K562 (cell line): ENCODE data around the gene SAP25. TPM values are rescaled to one million over a fixed set of nuclear protein-coding genes. Genes with fewer than 3 reads are reported as not detected.
A peak's percentile ranks its signal among the peaks of the same experiment; 100 is the strongest.

Source experiments
- ATAC-seq: fragments of 200-7000 bp; cut with Tn5 transposase; 3 replicates; pipeline ENCODE4 v1.9.1; 2020; ENCODE audit warnings: moderate library complexity
- BruUV-seq: library from RNA; stranded (reverse); fragments of 400-500 nt; replicated peaks from 2 replicates; lab custom pipeline; 2021; lab: Mats Ljungman, UMichigan
- CTCF ChIA-PET: fragments of 300-600 bp; formaldehyde crosslinking; extraction: SDS; loops from one replicate; lab custom pipeline; 2021; ENCODE audit warnings: low intra/inter-chr PET ratio; lab: Yijun Ruan, JAX
- POLR2A ChIA-PET: fragments of 300-600, 350-650 bp; sonication (Branson Sonifier 250); formaldehyde crosslinking; extraction: SDS; loops from one replicate; lab custom pipeline; 2021; ENCODE audit warnings: antibody characterized with exemption, inconsistent platforms; lab: Yijun Ruan, JAX
- DNase-seq, 4 experiments: peaks; one replicate each; pipeline versions ENCODE4 v3.0.0 to v3.0.0-alpha.2; 2011 to 2018; ENCODE audit warnings: low spot score in 3 of 4, mixed read lengths in 3 of 4; ENCODE audit errors: extremely low read depth in 1 of 4
- FAIRE-seq: peaks from 2 replicates; lab custom pipeline; 2011; peaks lifted over from hg19 to GRCh38; lab: Jason Lieb, UNC
- H2AFZ ChIP-seq: 2 replicates; pipeline ENCODE4 v1.6.0; 2011; ENCODE audit warnings: low read depth, low read length, control low read depth, inconsistent platforms
- H3K27ac ChIP-seq: fragments of 200-600 bp; 3 replicates; pipeline ENCODE4 v1.8.0; 2011; ENCODE audit warnings: low read depth, mild to moderate bottlenecking, control low read depth, inconsistent platforms, low read length, moderate library complexity, mixed read lengths; ENCODE audit errors: extremely low read depth
- H3K27me3 ChIP-seq, 2 experiments: fragments of 300-600 bp in 1 of 2; 2 replicates in 1 of 2; 3 replicates in 1 of 2; pipeline versions ENCODE4 v1.6.0 to v1.8.0; 2011; ENCODE audit warnings: inconsistent platforms in 2 of 2, low read length in 2 of 2, mild to moderate bottlenecking in 1 of 2, mixed read lengths in 1 of 2, moderate library complexity in 1 of 2; ENCODE audit not compliant: control insufficient read depth in 2 of 2, insufficient read depth in 2 of 2
- H3K36me3 ChIP-seq: fragments of 300-600 bp; 3 replicates; pipeline ENCODE4 v1.8.0; 2011; ENCODE audit warnings: mild to moderate bottlenecking, low read length, inconsistent platforms; ENCODE audit not compliant: control insufficient read depth, insufficient read depth
- H3K4me1 ChIP-seq, 2 experiments: fragments of 200-600 bp in 1 of 2; replicated peaks in 1 of 2; 2 replicates in 1 of 2; 3 replicates in 1 of 2; pipeline versions ENCODE4 v1.5.1 to v1.8.0; 2011; ENCODE audit warnings: inconsistent platforms in 2 of 2, low read length in 2 of 2, mild to moderate bottlenecking in 1 of 2, mixed read lengths in 1 of 2, moderate library complexity in 1 of 2; ENCODE audit not compliant: control insufficient read depth in 2 of 2, insufficient read depth in 2 of 2
- H3K4me2 ChIP-seq: 2 replicates; pipeline ENCODE4 v1.6.1; 2011; ENCODE audit warnings: low read length, control low read depth, inconsistent platforms, mixed read lengths; ENCODE audit not compliant: insufficient read depth
- H3K4me3 ChIP-seq: fragments of 200-600 bp; sonication (generic), shearing (Covaris generic); 2 replicates; pipeline ENCODE4 v1.5.1; 2016; ENCODE audit warnings: control low read depth, inconsistent platforms
- H3K79me2 ChIP-seq: fragments of 200-600 bp; 3 replicates; pipeline ENCODE4 v1.8.0; 2011; ENCODE audit warnings: low read length, inconsistent platforms; ENCODE audit not compliant: control insufficient read depth, insufficient read depth
- H3K9ac ChIP-seq, 2 experiments: 2 replicates each; pipeline versions ENCODE4 v1.6.0 to v1.6.1; 2011; ENCODE audit warnings: low read depth in 2 of 2, low read length in 2 of 2, control low read depth in 1 of 2, inconsistent platforms in 1 of 2, mild to moderate bottlenecking in 1 of 2, mixed read lengths in 1 of 2; ENCODE audit not compliant: insufficient read depth in 1 of 2
- H3K9me1 ChIP-seq: one replicate; pipeline ENCODE4 v1.6.0; 2011; ENCODE audit warnings: inconsistent platforms, mild to moderate bottlenecking, low read length, moderate library complexity; ENCODE audit not compliant: control insufficient read depth, insufficient read depth
- H3K9me3 ChIP-seq: replicated peaks from 2 replicates; pipeline ENCODE4 v1.5.1; 2011; ENCODE audit warnings: low read depth, low read length, inconsistent platforms; ENCODE audit not compliant: control insufficient read depth, insufficient read depth
- H4K20me1 ChIP-seq: replicated peaks from 2 replicates; pipeline ENCODE4 v1.6.1; 2011; ENCODE audit warnings: low read length, inconsistent platforms, mixed read lengths; ENCODE audit not compliant: control insufficient read depth, insufficient read depth
- KLF1 ChIP-seq: fragments of 450-650 bp; IDR thresholded peaks from 2 replicates; pipeline ENCODE4 v1.6.1; 2016; ENCODE audit warnings: missing genetic modification characterization, missing compliant biosample characterization
- LEF1 ChIP-seq: fragments of 450-650 bp; IDR thresholded peaks from 2 replicates; pipeline ENCODE4 v1.6.1; 2016; ENCODE audit warnings: mild to moderate bottlenecking
- NFYB ChIP-seq: IDR thresholded peaks from 2 replicates; pipeline ENCODE4 v1.6.1; 2011; ENCODE audit warnings: mild to moderate bottlenecking, moderate library complexity; ENCODE audit not compliant: insufficient read length; ENCODE audit errors: extremely low read depth
- SOX6 ChIP-seq: fragments of 450-650 bp; IDR thresholded peaks from 2 replicates; pipeline ENCODE4 v1.6.1; 2014; ENCODE audit warnings: mild to moderate bottlenecking
- SP1 ChIP-seq: sonication (generic); formaldehyde crosslinking; IDR thresholded peaks from 2 replicates; pipeline ENCODE4 v1.8.1; 2022; ENCODE audit warnings: mild to moderate bottlenecking, missing genetic modification reagents
- ZBED1 ChIP-seq: IDR thresholded peaks from 2 replicates; pipeline ENCODE4 v1.6.1; 2014
- ZBTB5 ChIP-seq: fragments of 450-650 bp; IDR thresholded peaks from 2 replicates; pipeline ENCODE4 v1.6.1; 2017; ENCODE audit warnings: antibody characterized with exemption
- ZBTB7A ChIP-seq: IDR thresholded peaks from 2 replicates; pipeline ENCODE4 v1.6.1; 2011; ENCODE audit warnings: low read depth, mild to moderate bottlenecking, low read length, moderate library complexity, borderline replicate concordance; ENCODE audit not compliant: control insufficient read depth
- ZNF766 ChIP-seq: fragments of 200-800 bp; sonication (Bioruptor generic); conservative IDR thresholded peaks from 2 replicates; pipeline ENCODE4 v1.6.1; 2016; ENCODE audit warnings: missing genetic modification characterization, missing compliant biosample characterization
- WGBS: fragments of 100-300 bp; shearing (Covaris generic); methylation state at CpG from one replicate; pipeline ENCODE4 v1.1.6; 2016; ENCODE audit warnings: low coverage, mixed read lengths; ENCODE audit not compliant: insufficient coverage; ENCODE audit errors: missing lambda C conversion rate; 5-methylcytosine and 5-hydroxymethylcytosine counted together
- in situ Hi-C: fragments of 300-500 bp; cut with MboI; formaldehyde crosslinking; loops from 4 replicates; pipeline ENCODE4 v1.15.0; 2018; ENCODE audit warnings: inconsistent platforms, mixed read lengths
- intact Hi-C: fragments of 100-400 bp; cut with micrococcal nuclease; formaldehyde crosslinking; loops from 2 replicates; pipeline ENCODE4 v1.14.2; 2022
- polyA plus RNA-seq, 8 experiments: library from polyadenylated mRNA; depleted of rRNA in 4 of 8; stranded (reverse) in 5 of 8; unstranded in 3 of 8; fragments of >200 nt; fragmentation: Nextera tagmentation in 2 of 8; fragmentation: Illumina TruSeq in 1 of 8; extraction: Ambion mirVana in 2 of 8; extraction: Trizol in 1 of 8; gene quantifications; 2 replicates each; pipeline versions ENCODE4 v1.2.1 to v1.2.3, GENCODE V29; 2011 to 2014; ENCODE audit warnings: inconsistent platforms in 1 of 8, missing spikeins in 1 of 8
- total RNA-seq, 7 experiments: library from RNA; depleted of rRNA in 6 of 7; stranded (reverse); fragments of >200 nt in 6 of 7; fragmentation: Illumina TruSeq in 2 of 7; extraction: Trizol in 2 of 7; gene quantifications; 2 replicates each; pipeline versions ENCODE4 v1.2.1 to v1.2.3, GENCODE V29; 2011 to 2021; ENCODE audit warnings: low replicate concordance in 1 of 7
- TF ChIP-seq, protein P1 (sequence below): IDR thresholded peaks from 3 replicates; pipeline ENCODE4 v1.6.1; 2011; ENCODE audit warnings: borderline replicate concordance, mild to moderate bottlenecking; ENCODE audit not compliant: insufficient read length, insufficient read depth
- TF ChIP-seq, protein P2 (sequence below), 2 experiments: IDR thresholded peaks in 1 of 2; conservative IDR thresholded peaks in 1 of 2; 2 replicates each; pipeline ENCODE4 v1.6.1; 2016; ENCODE audit warnings: low read depth in 2 of 2, mild to moderate bottlenecking in 1 of 2, missing compliant biosample characterization in 1 of 2, missing genetic modification characterization in 1 of 2, moderate library complexity in 1 of 2
- TF ChIP-seq, protein P3 (sequence below): fragments of 200-800 bp; sonication (Bioruptor generic); IDR thresholded peaks from 2 replicates; pipeline ENCODE4 v1.6.1; 2017; ENCODE audit warnings: missing genetic modification characterization, missing compliant biosample characterization

SAP25 gene
- total and polyA plus RNA-seq, 9 of the 15 experiments (the other 6 are each of a cell fraction or from before 2014, with no cell fraction given) = 0.13 to 5.3 (median 0.78) TPM; not detected in 1

- POLR2A ChIA-PET = interaction anchor here (0.6 to 2.5 kb wide), 4 partner anchors 12 to 60 kb away, joined by 3 to 11 read pairs (median 5); partner anchors contain the start of gene FBXO24
- peak overlapping the region; percentile 76 for H2AFZ ChIP-seq
- TF ChIP-seq SOX6 (peak; percentile 65), ZBED1 (no peak), ZNF766 (CRISPR knock-in tag) (peak; percentile 0; the same call in 1 of the 2 replicates), SP1 (0 out of 2 replicates have a peak, but pooled peaks have one; percentile 7), KLF1 (tag) (0 out of 2 replicates have a peak, but pooled peaks have one; percentile 16), LEF1 (0 out of 2 replicates have a peak, but pooled peaks have one; percentile 12), NFYB (no peak), ZBTB7A (peak; percentile 39; the same call in 1 of the 2 replicates), ZBTB5 (no peak)
- TF ChIP-seq, protein P1, sequence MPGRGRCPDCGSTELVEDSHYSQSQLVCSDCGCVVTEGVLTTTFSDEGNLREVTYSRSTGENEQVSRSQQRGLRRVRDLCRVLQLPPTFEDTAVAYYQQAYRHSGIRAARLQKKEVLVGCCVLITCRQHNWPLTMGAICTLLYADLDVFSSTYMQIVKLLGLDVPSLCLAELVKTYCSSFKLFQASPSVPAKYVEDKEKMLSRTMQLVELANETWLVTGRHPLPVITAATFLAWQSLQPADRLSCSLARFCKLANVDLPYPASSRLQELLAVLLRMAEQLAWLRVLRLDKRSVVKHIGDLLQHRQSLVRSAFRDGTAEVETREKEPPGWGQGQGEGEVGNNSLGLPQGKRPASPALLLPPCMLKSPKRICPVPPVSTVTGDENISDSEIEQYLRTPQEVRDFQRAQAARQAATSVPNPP = no peak
- TF ChIP-seq, protein P2, sequence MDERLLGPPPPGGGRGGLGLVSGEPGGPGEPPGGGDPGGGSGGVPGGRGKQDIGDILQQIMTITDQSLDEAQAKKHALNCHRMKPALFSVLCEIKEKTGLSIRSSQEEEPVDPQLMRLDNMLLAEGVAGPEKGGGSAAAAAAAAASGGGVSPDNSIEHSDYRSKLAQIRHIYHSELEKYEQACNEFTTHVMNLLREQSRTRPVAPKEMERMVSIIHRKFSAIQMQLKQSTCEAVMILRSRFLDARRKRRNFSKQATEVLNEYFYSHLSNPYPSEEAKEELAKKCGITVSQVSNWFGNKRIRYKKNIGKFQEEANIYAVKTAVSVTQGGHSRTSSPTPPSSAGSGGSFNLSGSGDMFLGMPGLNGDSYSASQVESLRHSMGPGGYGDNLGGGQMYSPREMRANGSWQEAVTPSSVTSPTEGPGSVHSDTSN (CRISPR knock-in tag; IDR thresholded peaks at IDR 0.05; ENCODE audit: low read depth) = no peak
- TF ChIP-seq, protein P2 (tag; conservative IDR thresholded peaks at IDR 0.05; ENCODE audit: low read depth) = peak; percentile 70
- TF ChIP-seq, protein P3, sequence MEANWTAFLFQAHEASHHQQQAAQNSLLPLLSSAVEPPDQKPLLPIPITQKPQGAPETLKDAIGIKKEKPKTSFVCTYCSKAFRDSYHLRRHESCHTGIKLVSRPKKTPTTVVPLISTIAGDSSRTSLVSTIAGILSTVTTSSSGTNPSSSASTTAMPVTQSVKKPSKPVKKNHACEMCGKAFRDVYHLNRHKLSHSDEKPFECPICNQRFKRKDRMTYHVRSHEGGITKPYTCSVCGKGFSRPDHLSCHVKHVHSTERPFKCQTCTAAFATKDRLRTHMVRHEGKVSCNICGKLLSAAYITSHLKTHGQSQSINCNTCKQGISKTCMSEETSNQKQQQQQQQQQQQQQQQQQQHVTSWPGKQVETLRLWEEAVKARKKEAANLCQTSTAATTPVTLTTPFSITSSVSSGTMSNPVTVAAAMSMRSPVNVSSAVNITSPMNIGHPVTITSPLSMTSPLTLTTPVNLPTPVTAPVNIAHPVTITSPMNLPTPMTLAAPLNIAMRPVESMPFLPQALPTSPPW (CRISPR knock-in tag) = peak; percentile 37; the same call in 1 of the 2 replicates
Measured at GRCh38 chr7:100546926-100547800, 26.5 kb downstream of the SAP25 start.

More at GRCh38 chr7:100546926-100547800, 26.5 kb downstream of the SAP25 start:
- DNase-seq (peak; percentile 67 to 83 (median 73)), ATAC-seq (peak; percentile 74), FAIRE-seq (no peak)
- CTCF ChIA-PET = interaction anchor here (0.8 kb wide), 1 partner anchor 64 kb away, joined by 3 read pairs; no protein-coding TSS in a partner anchor
- Histone ChIP-seq H3K4me1 (peaks cover 30 to 58% of the 10 kb centered on the region in 2 experiments), H4K20me1 (no peaks in the 10 kb centered on the region), H3K27ac (peak overlapping the region; percentile 78), H3K9me1 (no peaks in the 10 kb centered on the region), H3K79me2 (peaks cover 63% of the 10 kb centered on the region), H3K9ac (peak overlapping the region; percentile 3 to 68; a peak in 3 of 4 replicates), H3K9me3 (no peaks in the 10 kb centered on the region), H3K4me2 (peak overlapping the region; percentile 76), H3K36me3 (peaks cover 35% of the 10 kb centered on the region), H3K27me3 (no peaks in the 10 kb centered on the region), H3K4me3 (peak overlapping the region; percentile 14; the same call in 1 of the 2 replicates)
- WGBS = 19% methylated on average over 9 of the region's 9 CpGs
- intact Hi-C loops = no loop called here
- TSS peak; percentile 16 for BruUV-seq
- in situ Hi-C loops = no loop called here
